Effector memory CD4-positive, alpha-beta T cell (primary cell): Measurements from ENCODE around the gene SYT6.

Experiments used
- DNase-seq, 3 donors: peaks; one replicate each; pipeline ENCODE4 v3.0.0-alpha.2; 2020
- H3K27ac ChIP-seq: 2 replicates; pipeline ENCODE4 v1.7.0; 2013; ENCODE audit warnings: mild to moderate bottlenecking, low read length, moderate library complexity; ENCODE audit not compliant: insufficient read depth, poor library complexity, severe bottlenecking
- H3K27me3 ChIP-seq: replicated peaks from 2 replicates; pipeline ENCODE4 v1.7.0; 2013; ENCODE audit warnings: mild to moderate bottlenecking, low read length; ENCODE audit not compliant: insufficient read depth, control insufficient read depth, poor library complexity, severe bottlenecking
- H3K36me3 ChIP-seq: 2 replicates; pipeline ENCODE4 v1.7.0; 2013; ENCODE audit warnings: mild to moderate bottlenecking, low read length, moderate library complexity; ENCODE audit not compliant: control insufficient read depth, insufficient read depth
- H3K4me1 ChIP-seq: 2 replicates; pipeline ENCODE4 v1.7.0; 2013; ENCODE audit warnings: low read length, mild to moderate bottlenecking; ENCODE audit not compliant: control insufficient read depth, insufficient read depth, poor library complexity, severe bottlenecking
- H3K4me3 ChIP-seq: 2 replicates; pipeline ENCODE4 v1.7.0; 2013; ENCODE audit warnings: low read length, low read depth, mild to moderate bottlenecking; ENCODE audit not compliant: insufficient read depth, poor library complexity, severe bottlenecking
- H3K9me3 ChIP-seq: 2 replicates; pipeline ENCODE4 v1.7.0; 2013; ENCODE audit warnings: mild to moderate bottlenecking, low read length, moderate library complexity; ENCODE audit not compliant: control insufficient read depth

Gene SYT6

GRCh38 chr1:114082867-114083585, 70.6 kb downstream of the SYT6 start:
- no peak overlapping the region for H3K27ac ChIP-seq
- no peaks in the 10 kb centered on the region for H3K4me1 ChIP-seq
- no peak for DNase-seq
- no peaks in the 10 kb centered on the region for H3K27me3 ChIP-seq
- no peaks in the 10 kb centered on the region for H3K36me3 ChIP-seq
- no peak overlapping the region for H3K4me3 ChIP-seq
- no peaks in the 10 kb centered on the region for H3K9me3 ChIP-seq

GRCh38 chr1:114082304-114082630, 71.4 kb downstream of the SYT6 start:
- H3K4me1 ChIP-seq: no peaks in the 10 kb centered on the region
- no peak overlapping the region for H3K27ac ChIP-seq
- DNase-seq: no peak
- H3K36me3 ChIP-seq: no peaks in the 10 kb centered on the region
- H3K4me3 ChIP-seq: no peak overlapping the region
- no peaks in the 10 kb centered on the region for H3K27me3 ChIP-seq
- no peaks in the 10 kb centered on the region for H3K9me3 ChIP-seq

- Histone ChIP-seq H3K27me3 (no peaks in the 10 kb centered on the region), H3K9me3 (no peaks in the 10 kb centered on the region), H3K4me1 (no peaks in the 10 kb centered on the region), H3K4me3 (no peak overlapping the region), H3K27ac (no peak overlapping the region), H3K36me3 (no peaks in the 10 kb centered on the region)
- no peak for DNase-seq
Measured at GRCh38 chr1:114081437-114082303, 72.0 kb downstream of the SYT6 start.

GRCh38 chr1:114080511-114081436, 72.9 kb downstream of the SYT6 start:
- H3K27ac ChIP-seq: no peak overlapping the region
- no peaks in the 10 kb centered on the region for H3K27me3 ChIP-seq
- no peaks in the 10 kb centered on the region for H3K9me3 ChIP-seq
- no peaks in the 10 kb centered on the region for H3K36me3 ChIP-seq
- no peak for DNase-seq
- no peaks in the 10 kb centered on the region for H3K4me1 ChIP-seq
- no peak overlapping the region for H3K4me3 ChIP-seq

GRCh38 chr1:114079596-114080190, 74.0 kb downstream of the SYT6 start:
- H3K36me3 ChIP-seq: no peaks in the 10 kb centered on the region
- no peaks in the 10 kb centered on the region for H3K4me1 ChIP-seq
- H3K4me3 ChIP-seq: no peak overlapping the region
- DNase-seq: no peak
- H3K27me3 ChIP-seq: no peaks in the 10 kb centered on the region
- H3K27ac ChIP-seq: no peak overlapping the region
- H3K9me3 ChIP-seq: no peaks in the 10 kb centered on the region

- Histone ChIP-seq H3K27ac (no peak overlapping the region), H3K27me3 (no peaks in the 10 kb centered on the region), H3K4me1 (no peaks in the 10 kb centered on the region), H3K36me3 (no peaks in the 10 kb centered on the region), H3K4me3 (no peak overlapping the region), H3K9me3 (no peaks in the 10 kb centered on the region)
- no peak for DNase-seq
Measured at GRCh38 chr1:114078116-114078515, 75.6 kb downstream of the SYT6 start.

GRCh38 chr1:114077188-114077587, 76.5 kb downstream of the SYT6 start:
- Histone ChIP-seq H3K36me3 (no peaks in the 10 kb centered on the region), H3K27ac (no peak overlapping the region), H3K4me3 (no peak overlapping the region), H3K9me3 (no peaks in the 10 kb centered on the region), H3K27me3 (no peaks in the 10 kb centered on the region), H3K4me1 (no peaks in the 10 kb centered on the region)
- DNase-seq: no peak

- Histone ChIP-seq H3K4me3 (no peak overlapping the region), H3K4me1 (no peaks in the 10 kb centered on the region), H3K9me3 (no peaks in the 10 kb centered on the region), H3K36me3 (no peaks in the 10 kb centered on the region), H3K27ac (no peak overlapping the region), H3K27me3 (no peaks in the 10 kb centered on the region)
- DNase-seq: no peak
Measured at GRCh38 chr1:114076308-114076707, 77.4 kb downstream of the SYT6 start.

GRCh38 chr1:114075546-114076242, 78.0 kb downstream of the SYT6 start:
- no peaks in the 10 kb centered on the region for H3K36me3 ChIP-seq
- no peaks in the 10 kb centered on the region for H3K9me3 ChIP-seq
- no peak overlapping the region for H3K4me3 ChIP-seq
- H3K27ac ChIP-seq: no peak overlapping the region
- no peaks in the 10 kb centered on the region for H3K27me3 ChIP-seq
- DNase-seq: no peak
- H3K4me1 ChIP-seq: no peaks in the 10 kb centered on the region
